Endodermal cell (in vitro differentiated cells): ENCODE measurements around the gene ZBTB16. TPM values are rescaled to one million over a fixed set of nuclear protein-coding genes. Genes with fewer than 3 reads are reported as not detected.

Experiments
- DNase-seq: peaks from one replicate; pipeline ENCODE4 v3.0.0-alpha.2; 2017
- H3K27ac ChIP-seq: 2 replicates; pipeline ENCODE4 v1.5.1; 2013; ENCODE audit warnings: mild to moderate bottlenecking, low read depth, low read length, moderate library complexity
- H3K27me3 ChIP-seq: 2 replicates; pipeline ENCODE4 v1.6.1; 2013; ENCODE audit warnings: mild to moderate bottlenecking, low read length, moderate library complexity; ENCODE audit not compliant: insufficient read depth, control insufficient read depth, poor library complexity, severe bottlenecking
- H3K36me3 ChIP-seq: 2 replicates; pipeline ENCODE4 v1.7.0; 2013; ENCODE audit warnings: mild to moderate bottlenecking, low read length, moderate library complexity; ENCODE audit not compliant: control insufficient read depth, insufficient read depth
- H3K4me1 ChIP-seq: one replicate; pipeline ENCODE4 v1.7.0; 2013; ENCODE audit warnings: low read length; ENCODE audit not compliant: control insufficient read depth, insufficient read depth
- H3K4me3 ChIP-seq: 2 replicates; pipeline ENCODE4 v1.5.1; 2013; ENCODE audit warnings: mild to moderate bottlenecking, low read length, moderate library complexity
- H3K9ac ChIP-seq: 2 replicates; pipeline ENCODE4 v1.6.1; 2013; ENCODE audit warnings: mild to moderate bottlenecking, low read length, moderate library complexity; ENCODE audit not compliant: poor library complexity, severe bottlenecking; ENCODE audit errors: extremely low read depth
- H3K9me3 ChIP-seq: 2 replicates; pipeline ENCODE4 v1.6.1; 2013; ENCODE audit warnings: mild to moderate bottlenecking, low read length, moderate library complexity; ENCODE audit not compliant: control insufficient read depth
- H3K27ac Mint-ChIP-seq: 2 replicates; pipeline ENCODE4 v1.8.0; 2020; ENCODE audit warnings: mixed read lengths
- H3K27me3 Mint-ChIP-seq: 2 replicates; pipeline ENCODE4 v1.8.0; 2021; ENCODE audit warnings: mild to moderate bottlenecking, mixed read lengths; ENCODE audit not compliant: insufficient read depth
- H3K36me3 Mint-ChIP-seq: 2 replicates; pipeline ENCODE4 v1.8.0; 2020; ENCODE audit warnings: low read depth, mixed read lengths
- H3K4me1 Mint-ChIP-seq: 2 replicates; pipeline ENCODE4 v1.8.0; 2020; ENCODE audit warnings: mixed read lengths
- H3K4me3 Mint-ChIP-seq: 2 replicates; pipeline ENCODE4 v1.8.0; 2020; ENCODE audit warnings: mild to moderate bottlenecking, moderate library complexity, mixed read lengths
- H3K9me3 Mint-ChIP-seq: 2 replicates; pipeline ENCODE4 v1.8.0; 2020; ENCODE audit warnings: mild to moderate bottlenecking, mixed read lengths
- WGBS, 2 experiments: methylation state at CpG; one replicate each; pipeline versions ENCODE4 v1.1.5 to v1.1.7; 2013; ENCODE audit warnings: missing lambda C conversion rate in 2 of 2, mixed read lengths in 1 of 2; ENCODE audit not compliant: insufficient coverage in 1 of 2, insufficient read length in 1 of 2; 5-methylcytosine and 5-hydroxymethylcytosine counted together
- total RNA-seq, 2 donors: library from RNA; stranded (reverse); fragmentation: NEBNext Ultra II Directional in 1 of 2; extraction: Animal tissue kit (Norgen Biotek cat#: 25700) in 1 of 2; gene quantifications; 2 replicates in 1 of 2; 3 replicates in 1 of 2; pipeline ENCODE4 v1.2.1, GENCODE V29; 2021
- TF ChIP-seq, protein P1 (sequence below): fragments of 200-600 bp; sonication (generic); conservative IDR thresholded peaks from 2 replicates; pipeline ENCODE4 v1.5.0; 2021; ENCODE audit warnings: antibody characterized with exemption, mild to moderate bottlenecking

ZBTB16 gene
- total RNA-seq, 2 donors from 2014 or later: 4.1 to 5.8 TPM

DNA sequence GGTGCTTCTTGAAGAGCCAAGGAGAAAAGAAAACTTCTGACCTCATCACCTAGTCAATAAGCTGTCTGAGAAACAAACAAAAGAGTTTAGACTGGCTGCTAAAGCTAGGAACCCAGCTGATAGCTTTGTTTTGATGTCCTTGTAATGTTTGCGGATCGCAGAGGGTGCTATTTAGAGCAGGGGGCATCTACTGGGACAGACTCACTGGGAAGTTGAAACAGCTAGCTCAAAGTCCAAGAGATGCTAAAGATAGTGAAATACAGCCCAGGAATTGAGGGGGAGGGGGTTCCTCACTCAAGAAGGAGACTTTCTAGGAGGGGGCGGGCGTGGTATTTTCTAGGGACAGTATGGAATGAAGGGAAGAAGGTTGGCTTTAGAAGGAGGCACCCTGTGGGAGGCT, 18.9 kb downstream of the ZBTB16 start:
- H3K27me3 Mint-ChIP-seq: peaks cover 87% of the 10 kb centered on the region

DNA sequence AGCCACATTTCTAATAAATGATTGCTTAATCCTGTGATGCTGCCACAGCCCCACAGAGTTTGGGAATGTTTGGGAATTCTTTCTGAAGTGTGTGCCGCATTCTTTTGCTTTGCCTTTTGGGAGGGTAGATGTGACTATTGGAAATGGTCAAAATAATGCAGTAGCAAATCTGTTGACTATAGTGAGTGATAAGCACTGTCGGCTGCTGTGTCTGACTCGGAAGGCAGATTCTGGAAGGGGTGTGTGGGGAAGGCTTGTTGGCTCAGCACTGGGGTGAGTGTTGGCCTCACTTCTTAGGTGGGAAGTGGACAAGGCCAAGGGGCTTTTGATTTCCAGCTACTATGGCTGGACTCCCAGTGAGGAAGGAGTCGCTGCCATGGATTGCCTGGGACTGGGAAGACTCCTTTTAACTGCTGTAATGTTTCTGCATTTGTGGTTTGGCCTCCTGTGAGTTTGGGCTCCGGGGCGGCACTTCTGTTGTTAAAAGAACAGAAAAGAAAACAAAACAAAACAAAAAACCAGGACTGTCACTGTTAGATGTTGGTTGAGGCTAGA, 20.1 kb downstream of the ZBTB16 start:
- peaks cover 77% of the 10 kb centered on the region for H3K4me1 Mint-ChIP-seq
- TF ChIP-seq, protein P1, sequence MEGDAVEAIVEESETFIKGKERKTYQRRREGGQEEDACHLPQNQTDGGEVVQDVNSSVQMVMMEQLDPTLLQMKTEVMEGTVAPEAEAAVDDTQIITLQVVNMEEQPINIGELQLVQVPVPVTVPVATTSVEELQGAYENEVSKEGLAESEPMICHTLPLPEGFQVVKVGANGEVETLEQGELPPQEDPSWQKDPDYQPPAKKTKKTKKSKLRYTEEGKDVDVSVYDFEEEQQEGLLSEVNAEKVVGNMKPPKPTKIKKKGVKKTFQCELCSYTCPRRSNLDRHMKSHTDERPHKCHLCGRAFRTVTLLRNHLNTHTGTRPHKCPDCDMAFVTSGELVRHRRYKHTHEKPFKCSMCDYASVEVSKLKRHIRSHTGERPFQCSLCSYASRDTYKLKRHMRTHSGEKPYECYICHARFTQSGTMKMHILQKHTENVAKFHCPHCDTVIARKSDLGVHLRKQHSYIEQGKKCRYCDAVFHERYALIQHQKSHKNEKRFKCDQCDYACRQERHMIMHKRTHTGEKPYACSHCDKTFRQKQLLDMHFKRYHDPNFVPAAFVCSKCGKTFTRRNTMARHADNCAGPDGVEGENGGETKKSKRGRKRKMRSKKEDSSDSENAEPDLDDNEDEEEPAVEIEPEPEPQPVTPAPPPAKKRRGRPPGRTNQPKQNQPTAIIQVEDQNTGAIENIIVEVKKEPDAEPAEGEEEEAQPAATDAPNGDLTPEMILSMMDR: no peak
- no peaks in the 10 kb centered on the region for H3K36me3 Mint-ChIP-seq
- no peaks in the 10 kb centered on the region for H3K9me3 ChIP-seq
- H3K36me3 ChIP-seq: no peaks in the 10 kb centered on the region
- H3K9me3 Mint-ChIP-seq: no peaks in the 10 kb centered on the region
- H3K27me3 ChIP-seq: peaks cover 12% of the 10 kb centered on the region
- 83 to 90% methylated on average over 2 to 6 of the region's 6 CpGs for WGBS, 2 experiments
- no peak overlapping the region for H3K4me3 Mint-ChIP-seq
- DNase-seq: no peak
- H3K27ac Mint-ChIP-seq: peak overlapping the region; percentile 80
- H3K4me3 ChIP-seq: no peak overlapping the region
- H3K27me3 Mint-ChIP-seq: peaks cover 86% of the 10 kb centered on the region
- H3K9ac ChIP-seq: no peak overlapping the region
- H3K4me1 ChIP-seq: peaks cover 33% of the 10 kb centered on the region
- no peak overlapping the region for H3K27ac ChIP-seq

More for the DNA sequence above, 18.9 kb downstream of the ZBTB16 start:
- Mint-ChIP-seq H3K4me1 (peaks cover 77% of the 10 kb centered on the region), H3K27ac (peak overlapping the region; percentile 98), H3K36me3 (no peaks in the 10 kb centered on the region), H3K9me3 (no peaks in the 10 kb centered on the region), H3K4me3 (peak overlapping the region; percentile 35)
- DNase-seq: peak; percentile 75
- H3K9me3 ChIP-seq: no peaks in the 10 kb centered on the region
- peaks cover 26% of the 10 kb centered on the region for H3K4me1 ChIP-seq
- H3K27ac ChIP-seq: peak overlapping the region; percentile 65
- H3K9ac ChIP-seq: peak overlapping the region; percentile 72
- H3K27me3 ChIP-seq: peaks cover 13% of the 10 kb centered on the region
- no peaks in the 10 kb centered on the region for H3K36me3 ChIP-seq
- TF ChIP-seq, protein P1: no peak
- 21 to 32% methylated on average over 2 to 4 of the region's 4 CpGs for WGBS, 2 experiments
- peak overlapping the region; percentile 62 for H3K4me3 ChIP-seq

DNA sequence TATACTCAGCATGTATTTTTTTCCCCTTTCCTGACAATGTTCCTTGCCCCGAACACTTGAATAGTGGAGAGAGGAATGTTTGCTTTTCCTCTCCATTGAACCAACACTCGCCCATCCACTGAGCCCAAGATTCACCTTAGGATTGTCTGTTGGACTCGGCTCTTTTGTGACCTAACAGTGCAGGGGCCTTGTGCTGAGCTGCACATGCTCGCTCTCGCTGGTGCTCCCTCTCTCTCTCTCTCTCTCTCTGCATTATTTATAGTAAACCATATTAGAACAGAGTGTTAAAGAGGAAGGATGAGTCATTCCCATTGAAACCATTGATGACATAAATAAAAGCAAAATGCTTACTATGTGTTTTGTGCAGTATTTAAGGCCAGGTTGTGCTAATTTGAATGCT, 20.7 kb downstream of the ZBTB16 start:
- TF ChIP-seq, protein P1: no peak
- no peak for DNase-seq
- Histone ChIP-seq H3K4me1 (peaks cover 37% of the 10 kb centered on the region), H3K4me3 (no peak overlapping the region), H3K9me3 (no peaks in the 10 kb centered on the region), H3K27me3 (peaks cover 6% of the 10 kb centered on the region), H3K27ac (no peak overlapping the region), H3K9ac (no peak overlapping the region), H3K36me3 (no peaks in the 10 kb centered on the region)
- Mint-ChIP-seq H3K27me3 (peaks cover 86% of the 10 kb centered on the region), H3K4me1 (peaks cover 77% of the 10 kb centered on the region), H3K4me3 (no peak overlapping the region), H3K27ac (peak overlapping the region; percentile 80), H3K9me3 (no peaks in the 10 kb centered on the region), H3K36me3 (no peaks in the 10 kb centered on the region)
- WGBS, 2 experiments: 80 to 89% methylated on average over 1 to 5 of the region's 5 CpGs
